Neural crest cell (in vitro differentiated cells): ENCODE data around the gene UBASH3B. TPM values are rescaled to one million over a fixed set of nuclear protein-coding genes. Genes with fewer than 3 reads are reported as not detected.

Experiments used
- DNase-seq: peaks from one replicate; pipeline ENCODE4 v3.0.0; 2021; ENCODE audit warnings: low read depth, mixed read lengths, low spot score
- H3K27ac Mint-ChIP-seq: one replicate; pipeline ENCODE4 v1.8.0; 2021; ENCODE audit warnings: mild to moderate bottlenecking, mixed read lengths; ENCODE audit not compliant: unreplicated experiment
- H3K27me3 Mint-ChIP-seq: 2 replicates; pipeline ENCODE4 v1.8.0; 2021; ENCODE audit warnings: low read depth, mild to moderate bottlenecking, mixed read lengths
- H3K36me3 Mint-ChIP-seq: 2 replicates; pipeline ENCODE4 v1.8.0; 2021; ENCODE audit warnings: low read depth, mild to moderate bottlenecking, mixed read lengths
- H3K4me1 Mint-ChIP-seq: 2 replicates; pipeline ENCODE4 v1.8.0; 2021; ENCODE audit warnings: mixed read lengths
- H3K4me3 Mint-ChIP-seq: one replicate; pipeline ENCODE4 v1.8.0; 2021; ENCODE audit warnings: mild to moderate bottlenecking, mixed read lengths
- H3K9me3 Mint-ChIP-seq: 2 replicates; pipeline ENCODE4 v1.8.0; 2021; ENCODE audit warnings: mixed read lengths
- total RNA-seq: library from RNA; stranded (reverse); gene quantifications from 2 replicates; pipeline ENCODE4 v1.2.1, GENCODE V29; 2021
- TF ChIP-seq, protein P1 (sequence below): fragments of 200-600 bp; sonication (generic); conservative IDR thresholded peaks from 2 replicates; pipeline ENCODE4 v1.5.0; 2021; ENCODE audit warnings: antibody characterized with exemption, mild to moderate bottlenecking

Gene UBASH3B
- total RNA-seq, 1 donor from 2014 or later: 6.8 TPM

DNA sequence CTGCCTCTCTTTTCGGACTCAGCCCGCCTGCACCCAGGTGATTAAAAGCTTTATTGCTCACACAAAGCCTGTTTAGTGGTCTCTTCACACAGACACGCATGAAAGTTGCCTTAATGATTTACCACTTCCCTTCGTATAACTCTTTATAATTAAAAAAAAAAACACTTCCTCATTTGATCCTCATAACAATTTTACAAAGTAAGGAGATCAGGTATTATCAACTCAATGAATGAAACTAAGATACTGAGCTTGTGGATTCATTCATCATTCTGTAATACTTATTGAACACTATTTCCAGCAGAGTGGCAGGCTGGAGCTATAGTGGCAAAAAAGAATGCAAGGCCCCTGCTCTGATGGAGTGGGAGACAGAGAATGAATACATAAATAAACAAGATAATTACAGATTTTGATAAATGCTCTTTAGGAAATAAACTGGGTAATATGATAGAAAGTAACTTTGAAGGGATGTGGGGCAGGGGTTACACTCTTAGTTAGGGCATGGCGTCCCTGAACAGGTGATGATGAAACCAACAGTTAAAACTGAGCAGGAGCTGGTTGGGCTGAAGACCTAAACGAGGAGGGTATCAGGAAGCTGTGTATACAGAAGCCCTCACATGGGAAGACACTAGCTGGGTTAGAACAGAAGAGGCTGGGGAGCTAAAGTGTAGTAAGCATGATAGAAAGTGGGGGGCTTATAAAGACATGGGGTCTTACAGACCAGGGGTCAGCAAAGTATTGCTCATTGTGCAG is 177.4 kb downstream of the UBASH3B start:
- H3K27me3 Mint-ChIP-seq: no peaks in the 10 kb centered on the region
- H3K9me3 Mint-ChIP-seq: peaks cover 9% of the 10 kb centered on the region
- no peak overlapping the region for H3K27ac Mint-ChIP-seq
- DNase-seq: no peak
- H3K4me3 Mint-ChIP-seq: no peak overlapping the region
- H3K4me1 Mint-ChIP-seq: peaks cover 15% of the 10 kb centered on the region
- TF ChIP-seq, protein P1, sequence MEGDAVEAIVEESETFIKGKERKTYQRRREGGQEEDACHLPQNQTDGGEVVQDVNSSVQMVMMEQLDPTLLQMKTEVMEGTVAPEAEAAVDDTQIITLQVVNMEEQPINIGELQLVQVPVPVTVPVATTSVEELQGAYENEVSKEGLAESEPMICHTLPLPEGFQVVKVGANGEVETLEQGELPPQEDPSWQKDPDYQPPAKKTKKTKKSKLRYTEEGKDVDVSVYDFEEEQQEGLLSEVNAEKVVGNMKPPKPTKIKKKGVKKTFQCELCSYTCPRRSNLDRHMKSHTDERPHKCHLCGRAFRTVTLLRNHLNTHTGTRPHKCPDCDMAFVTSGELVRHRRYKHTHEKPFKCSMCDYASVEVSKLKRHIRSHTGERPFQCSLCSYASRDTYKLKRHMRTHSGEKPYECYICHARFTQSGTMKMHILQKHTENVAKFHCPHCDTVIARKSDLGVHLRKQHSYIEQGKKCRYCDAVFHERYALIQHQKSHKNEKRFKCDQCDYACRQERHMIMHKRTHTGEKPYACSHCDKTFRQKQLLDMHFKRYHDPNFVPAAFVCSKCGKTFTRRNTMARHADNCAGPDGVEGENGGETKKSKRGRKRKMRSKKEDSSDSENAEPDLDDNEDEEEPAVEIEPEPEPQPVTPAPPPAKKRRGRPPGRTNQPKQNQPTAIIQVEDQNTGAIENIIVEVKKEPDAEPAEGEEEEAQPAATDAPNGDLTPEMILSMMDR: no peak
- peaks cover 4% of the 10 kb centered on the region for H3K36me3 Mint-ChIP-seq

DNA sequence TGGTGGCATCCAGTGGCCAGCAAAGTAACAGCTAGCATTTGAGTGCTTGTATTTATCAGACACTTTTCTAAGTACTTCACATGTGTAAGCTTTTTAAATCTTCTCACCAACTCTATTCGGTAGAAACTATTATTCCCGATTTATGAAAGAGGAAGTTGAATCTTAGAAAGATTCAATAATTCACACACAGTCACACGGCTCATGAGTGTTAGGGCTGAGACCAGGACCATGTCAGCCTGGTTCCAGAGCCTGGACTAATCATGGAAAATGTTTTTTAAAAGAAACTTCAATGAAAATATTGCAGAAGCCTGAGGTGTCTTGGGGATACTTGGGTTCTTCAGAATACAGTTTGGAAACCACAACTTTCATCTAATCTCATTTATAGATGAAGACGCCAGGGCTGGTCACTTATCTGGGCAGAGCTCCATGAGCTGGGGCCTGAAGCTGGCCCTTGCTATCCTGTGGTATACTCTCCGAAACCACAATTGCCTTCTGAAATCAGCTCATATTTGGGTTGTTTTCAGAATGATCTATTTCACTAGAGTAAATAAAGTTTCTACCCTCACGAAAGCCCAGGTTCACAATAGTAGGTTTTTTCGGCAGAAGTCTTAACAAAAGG is 178.4 kb downstream of the UBASH3B start:
- peaks cover 15% of the 10 kb centered on the region for H3K4me1 Mint-ChIP-seq
- TF ChIP-seq, protein P1: no peak
- H3K36me3 Mint-ChIP-seq: peaks cover 4% of the 10 kb centered on the region
- H3K27me3 Mint-ChIP-seq: no peaks in the 10 kb centered on the region
- no peak for DNase-seq
- no peak overlapping the region for H3K4me3 Mint-ChIP-seq
- no peak overlapping the region for H3K27ac Mint-ChIP-seq
- peaks cover 12% of the 10 kb centered on the region for H3K9me3 Mint-ChIP-seq

DNA sequence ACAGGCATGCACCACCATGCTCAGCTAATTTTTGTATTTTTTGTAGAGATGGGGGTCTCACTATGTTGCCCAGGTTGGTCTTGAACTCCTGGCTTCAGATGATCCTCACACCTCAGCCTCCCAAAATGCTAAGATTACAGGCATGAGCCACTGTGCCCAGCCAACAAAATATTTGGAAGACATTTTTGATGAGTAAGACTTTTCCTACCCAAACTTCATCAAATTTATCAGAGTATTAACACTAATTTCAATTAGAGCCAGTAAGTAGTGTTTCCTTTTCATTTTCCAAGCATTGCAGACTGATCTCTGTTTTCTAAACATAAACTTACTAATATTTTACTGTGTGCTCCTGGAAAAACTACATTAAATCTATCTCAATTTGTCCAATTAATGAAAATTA is 181.4 kb downstream of the UBASH3B start:
- Mint-ChIP-seq H3K4me3 (no peak overlapping the region), H3K4me1 (peaks cover 15% of the 10 kb centered on the region), H3K27ac (no peak overlapping the region), H3K27me3 (no peaks in the 10 kb centered on the region), H3K9me3 (peaks cover 13% of the 10 kb centered on the region), H3K36me3 (peaks cover 4% of the 10 kb centered on the region)
- no peak for DNase-seq
- TF ChIP-seq, protein P1: no peak

DNA sequence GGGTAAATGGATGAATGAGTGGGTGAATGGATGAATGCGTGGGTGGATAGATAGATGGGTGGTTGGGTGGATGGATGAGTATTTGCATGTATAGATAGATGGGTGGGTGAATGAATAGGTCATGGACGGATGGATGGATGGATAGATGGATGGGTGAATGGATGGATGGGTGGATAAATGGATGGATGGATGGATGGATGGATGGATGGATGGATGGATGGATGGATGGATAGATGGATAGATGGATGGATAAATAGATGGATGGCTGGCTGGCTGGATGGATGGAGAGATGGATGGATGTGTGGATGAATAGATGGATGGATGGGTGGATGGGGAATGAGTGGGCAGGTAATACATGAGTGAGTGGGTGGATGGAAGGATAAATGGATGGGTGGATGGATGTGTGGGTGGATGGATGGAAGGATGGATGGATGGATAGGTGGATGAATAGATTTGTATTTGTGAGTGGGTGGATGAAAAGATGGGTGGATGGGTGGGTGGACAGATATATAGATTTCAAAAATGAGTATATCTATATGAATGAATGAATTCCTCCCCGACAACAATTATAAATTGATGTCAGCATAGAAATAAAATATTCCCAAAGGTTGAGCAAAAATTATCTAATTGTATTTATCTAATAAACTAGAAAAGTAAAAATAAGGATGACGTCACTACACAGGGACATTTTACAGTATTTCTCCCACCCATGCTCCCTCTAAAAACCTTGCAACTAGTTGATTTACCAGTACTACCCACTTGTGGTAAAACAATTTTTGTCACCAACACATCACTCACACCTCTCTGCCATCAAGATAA is 182.2 kb downstream of the UBASH3B start:
- Mint-ChIP-seq H3K9me3 (peaks cover 14% of the 10 kb centered on the region), H3K4me1 (peaks cover 10% of the 10 kb centered on the region), H3K27ac (no peak overlapping the region), H3K4me3 (no peak overlapping the region), H3K27me3 (no peaks in the 10 kb centered on the region), H3K36me3 (peaks cover 4% of the 10 kb centered on the region)
- DNase-seq: no peak
- TF ChIP-seq, protein P1: no peak

DNA sequence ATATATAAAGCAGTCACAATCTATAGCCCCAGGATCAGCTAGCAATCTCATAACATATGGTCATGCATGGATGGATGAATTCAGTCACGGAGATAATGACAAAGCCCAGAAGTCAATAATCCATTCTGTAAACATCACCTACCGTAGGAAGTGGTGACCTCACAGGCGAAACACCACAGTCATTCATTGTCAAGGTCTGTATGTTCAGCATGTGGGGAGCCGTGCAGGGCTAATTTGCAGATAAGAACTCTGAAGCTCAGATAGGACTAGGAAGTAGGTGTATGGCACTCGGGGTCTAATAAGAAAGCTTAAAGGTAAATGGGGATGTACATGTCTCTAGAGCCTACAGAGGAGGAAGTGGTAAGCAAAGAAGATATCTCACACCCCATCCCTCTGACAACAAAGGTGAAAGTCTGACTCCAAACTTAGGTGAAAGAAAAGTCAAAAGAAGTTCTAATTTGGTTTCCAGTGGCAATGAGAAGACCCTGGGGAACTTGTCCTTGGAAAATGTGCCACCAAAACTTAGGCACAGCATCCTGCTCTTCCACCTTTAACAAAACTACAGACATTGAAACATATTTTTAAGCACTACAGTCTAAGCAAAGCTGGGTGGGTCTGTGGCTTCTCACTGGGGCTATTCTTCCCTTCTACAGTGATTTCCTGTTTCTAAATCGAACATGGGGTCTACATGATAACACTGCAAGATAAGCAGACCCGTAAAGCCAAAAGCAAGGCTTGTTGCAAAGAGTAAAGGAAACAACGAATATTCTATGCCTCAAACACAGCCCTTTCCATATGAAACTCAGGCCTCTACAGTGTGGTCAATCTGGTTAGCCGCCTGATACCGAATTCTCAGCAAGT is 188.0 kb downstream of the UBASH3B start:
- Mint-ChIP-seq H3K4me3 (no peak overlapping the region), H3K36me3 (no peaks in the 10 kb centered on the region), H3K27me3 (no peaks in the 10 kb centered on the region), H3K9me3 (peaks cover 2% of the 10 kb centered on the region), H3K4me1 (no peaks in the 10 kb centered on the region), H3K27ac (peak overlapping the region; percentile 15)
- TF ChIP-seq, protein P1: no peak
- no peak for DNase-seq
